Measurements from ENCODE around the gene SLC35D1. TPM values are rescaled to one million over a fixed set of nuclear protein-coding genes. Genes with fewer than 3 reads are reported as not detected.
A peak's percentile ranks its signal among the peaks of the same experiment; 100 is the strongest.
"Not testable (repeated sequence)": the region's sequence is repeated elsewhere in the genome, so short reads cannot be mapped to it uniquely, and the experiment has no call there.

The SLC35D1 gene
- total RNA-seq, 1 donor from 2014 or later, result 18.3 TPM

- DNase-seq (ENCODE audit: low read depth), result no peak
Observed at GRCh38 chr1:66985835-66986234, 68.1 kb downstream of the SLC35D1 start.

- DNase-seq (ENCODE audit: low read depth), result peak; percentile 44
Observed at GRCh38 chr1:66984491-66984890, 69.5 kb downstream of the SLC35D1 start.

GRCh38 chr1:66982561-66983260 is 71.2 kb downstream of the SLC35D1 start:
- DNase-seq (ENCODE audit: low read depth), result peak; percentile 77

- peak; percentile 18 for DNase-seq (ENCODE audit: low read depth)
Observed at GRCh38 chr1:66981679-66982078, 72.3 kb downstream of the SLC35D1 start.

- DNase-seq (ENCODE audit: low read depth), result peak; percentile 35
Observed at GRCh38 chr1:66980745-66981367, 73.1 kb downstream of the SLC35D1 start.

GRCh38 chr1:66979621-66980020 is 74.3 kb downstream of the SLC35D1 start:
- DNase-seq (ENCODE audit: low read depth), result not testable (repeated sequence)

- no peak for DNase-seq (ENCODE audit: low read depth)
Observed at GRCh38 chr1:66978201-66978600, 75.7 kb downstream of the SLC35D1 start.

- DNase-seq (ENCODE audit: low read depth), result no peak
Observed at GRCh38 chr1:66968574-66968973, 85.4 kb downstream of the SLC35D1 start.

GRCh38 chr1:66966188-66966873 is 87.6 kb downstream of the SLC35D1 start:
- not testable (repeated sequence) for DNase-seq (ENCODE audit: low read depth)

GRCh38 chr1:66957938-66958337 is 96.0 kb downstream of the SLC35D1 start:
- no peak for DNase-seq (ENCODE audit: low read depth)

- DNase-seq (ENCODE audit: low read depth), result no peak
Observed at GRCh38 chr1:66954208-66954607, 99.7 kb downstream of the SLC35D1 start.

GRCh38 chr1:66951513-66951912 is 102.4 kb downstream of the SLC35D1 start:
- DNase-seq (ENCODE audit: low read depth), result no peak

Other genes with a start within 250 kb of the SLC35D1 start
- 14.1 and 42.3 TPM in 2 replicates for gene DNAI4, start 129.3 kb downstream of the SLC35D1 start, total RNA-seq
- 39.9 and 49.7 TPM in 2 replicates for gene MIER1, start 129.2 kb downstream of the SLC35D1 start, total RNA-seq
- not detected in 2 replicates for gene C1orf141, start 80.8 kb upstream of the SLC35D1 start, total RNA-seq
- gene IL23R, start 112.3 kb upstream of the SLC35D1 start, total RNA-seq, result not detected in 2 replicates

Data from renal cortical epithelial cell (primary cell).